ENCODE data around the gene CEP128.

Gene CEP128

DNA sequence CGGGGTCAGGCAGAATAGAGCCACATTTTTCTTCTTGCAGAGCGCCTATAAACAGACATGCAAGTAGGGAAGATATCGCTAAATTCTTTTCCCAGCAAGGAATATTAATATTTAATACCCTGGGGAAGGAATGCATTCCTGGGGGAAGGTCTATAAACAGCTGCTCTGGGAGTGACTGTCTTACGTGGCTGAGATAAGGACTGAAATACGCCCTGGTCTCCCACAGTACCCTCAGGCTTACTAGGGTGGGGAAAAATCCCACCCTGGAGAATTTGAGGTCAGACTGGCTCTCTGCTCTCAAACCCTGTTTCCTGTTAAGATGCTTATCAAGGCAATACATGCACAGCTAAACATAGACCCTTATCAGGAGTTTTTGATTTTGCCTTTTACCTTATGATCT lies 262.3 kb downstream of the CEP128 start:
- POLR2A ChIA-PET, result no interaction called here
- H3K4me1 ChIP-seq (ENCODE audit: control insufficient read depth, insufficient read depth, low read length), result no peaks in the 10 kb centered on the region
- CTCF ChIA-PET, result no interaction called here
- no peak overlapping the region for H3K27ac ChIP-seq (ENCODE audit: extremely low read depth, low read depth, low read length)
- TF ChIP-seq GLIS2 (tag by site-specific recombination; IDR thresholded peaks at IDR 0.05) (no peak), ZEB2 (tag by site-specific recombination; IDR thresholded peaks at IDR 0.05) (no peak)
- TF ChIP-seq, protein P1, sequence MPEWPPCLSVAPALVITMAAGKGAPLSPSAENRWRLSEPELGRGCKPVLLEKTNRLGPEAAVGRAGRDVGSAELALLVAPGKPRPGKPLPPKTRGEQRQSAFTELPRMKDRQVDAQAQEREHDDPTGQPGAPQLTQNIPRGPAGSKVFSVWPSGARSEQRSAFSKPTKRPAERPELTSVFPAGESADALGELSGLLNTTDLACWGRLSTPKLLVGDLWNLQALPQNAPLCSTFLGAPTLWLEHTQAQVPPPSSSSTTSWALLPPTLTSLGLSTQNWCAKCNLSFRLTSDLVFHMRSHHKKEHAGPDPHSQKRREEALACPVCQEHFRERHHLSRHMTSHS (tag by site-specific recombination; IDR thresholded peaks at IDR 0.05), result no peak
- H3K36me3 ChIP-seq (ENCODE audit: control insufficient read depth in 2 of 2, insufficient read depth in 1 of 2, low read length in 2 of 2), result no peaks in the 10 kb centered on the region; a peak in 1 of 3 replicates
- no peaks in the 10 kb centered on the region for H3K9me3 ChIP-seq (ENCODE audit: control insufficient read depth, insufficient read depth, low read depth, low read length)
- H3K4me3 ChIP-seq (ENCODE audit: low read depth, low read length), result no peak overlapping the region

DNA sequence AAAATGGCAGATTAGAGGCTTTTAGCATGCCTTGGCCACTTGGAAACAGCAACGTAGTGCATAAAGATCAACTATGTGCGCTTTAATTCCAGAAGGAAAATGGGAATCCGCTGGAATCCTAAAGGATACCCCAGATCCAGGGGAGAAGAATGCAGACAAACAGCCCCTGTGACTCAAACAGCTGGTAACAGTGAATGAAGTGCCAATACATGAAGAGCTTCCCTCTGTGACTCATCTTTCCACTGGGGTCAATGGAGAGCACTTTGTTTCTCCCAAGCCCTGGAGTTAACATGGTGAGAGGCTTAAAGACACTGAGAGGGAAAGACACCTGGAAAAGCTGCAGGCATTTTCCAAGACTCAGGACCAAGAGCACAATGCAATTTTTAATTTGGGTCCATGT lies 263.1 kb downstream of the CEP128 start:
- CTCF ChIA-PET, result interaction anchor here (0.6 to 0.7 kb wide), 2 partner anchors 37 to 158 kb away, joined by 3 to 5 read pairs; no protein-coding TSS in a partner anchor
- POLR2A ChIA-PET, result no interaction called here
- TF ChIP-seq, protein P2, sequence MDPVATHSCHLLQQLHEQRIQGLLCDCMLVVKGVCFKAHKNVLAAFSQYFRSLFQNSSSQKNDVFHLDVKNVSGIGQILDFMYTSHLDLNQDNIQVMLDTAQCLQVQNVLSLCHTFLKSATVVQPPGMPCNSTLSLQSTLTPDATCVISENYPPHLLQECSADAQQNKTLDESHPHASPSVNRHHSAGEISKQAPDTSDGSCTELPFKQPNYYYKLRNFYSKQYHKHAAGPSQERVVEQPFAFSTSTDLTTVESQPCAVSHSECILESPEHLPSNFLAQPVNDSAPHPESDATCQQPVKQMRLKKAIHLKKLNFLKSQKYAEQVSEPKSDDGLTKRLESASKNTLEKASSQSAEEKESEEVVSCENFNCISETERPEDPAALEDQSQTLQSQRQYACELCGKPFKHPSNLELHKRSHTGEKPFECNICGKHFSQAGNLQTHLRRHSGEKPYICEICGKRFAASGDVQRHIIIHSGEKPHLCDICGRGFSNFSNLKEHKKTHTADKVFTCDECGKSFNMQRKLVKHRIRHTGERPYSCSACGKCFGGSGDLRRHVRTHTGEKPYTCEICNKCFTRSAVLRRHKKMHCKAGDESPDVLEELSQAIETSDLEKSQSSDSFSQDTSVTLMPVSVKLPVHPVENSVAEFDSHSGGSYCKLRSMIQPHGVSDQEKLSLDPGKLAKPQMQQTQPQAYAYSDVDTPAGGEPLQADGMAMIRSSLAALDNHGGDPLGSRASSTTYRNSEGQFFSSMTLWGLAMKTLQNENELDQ (tag by site-specific recombination; IDR thresholded peaks at IDR 0.05; ENCODE audit: low read depth), result no peak
- TF ChIP-seq ZNF132 (tag by site-specific recombination; IDR thresholded peaks at IDR 0.05; ENCODE audit: borderline replicate concordance) (no peak), IKZF3 (tag by site-specific recombination; IDR thresholded peaks at IDR 0.05) (no peak), ZNF571 (tag by site-specific recombination; IDR thresholded peaks at IDR 0.05) (no peak), ZNF175 (tag by site-specific recombination; IDR thresholded peaks at IDR 0.05) (no peak), RBAK (tag by site-specific recombination; IDR thresholded peaks at IDR 0.05) (no peak), ZNF2 (tag by site-specific recombination; IDR thresholded peaks at IDR 0.05) (no peak), ZBTB48 (tag by site-specific recombination; IDR thresholded peaks at IDR 0.05) (no peak), ZXDB (tag by site-specific recombination; IDR thresholded peaks at IDR 0.05) (no peak), ZNF660 (tag by site-specific recombination; IDR thresholded peaks at IDR 0.05) (no peak), PRDM1 (tag by site-specific recombination; IDR thresholded peaks at IDR 0.05) (no peak)
- TF ChIP-seq, protein P3, sequence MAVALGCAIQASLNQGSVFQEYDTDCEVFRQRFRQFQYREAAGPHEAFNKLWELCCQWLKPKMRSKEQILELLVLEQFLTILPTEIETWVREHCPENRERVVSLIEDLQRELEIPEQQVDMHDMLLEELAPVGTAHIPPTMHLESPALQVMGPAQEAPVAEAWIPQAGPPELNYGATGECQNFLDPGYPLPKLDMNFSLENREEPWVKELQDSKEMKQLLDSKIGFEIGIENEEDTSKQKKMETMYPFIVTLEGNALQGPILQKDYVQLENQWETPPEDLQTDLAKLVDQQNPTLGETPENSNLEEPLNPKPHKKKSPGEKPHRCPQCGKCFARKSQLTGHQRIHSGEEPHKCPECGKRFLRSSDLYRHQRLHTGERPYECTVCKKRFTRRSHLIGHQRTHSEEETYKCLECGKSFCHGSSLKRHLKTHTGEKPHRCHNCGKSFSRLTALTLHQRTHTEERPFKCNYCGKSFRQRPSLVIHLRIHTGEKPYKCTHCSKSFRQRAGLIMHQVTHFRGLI (tag by site-specific recombination; IDR thresholded peaks at IDR 0.05), result no peak
- TF ChIP-seq, protein P4, sequence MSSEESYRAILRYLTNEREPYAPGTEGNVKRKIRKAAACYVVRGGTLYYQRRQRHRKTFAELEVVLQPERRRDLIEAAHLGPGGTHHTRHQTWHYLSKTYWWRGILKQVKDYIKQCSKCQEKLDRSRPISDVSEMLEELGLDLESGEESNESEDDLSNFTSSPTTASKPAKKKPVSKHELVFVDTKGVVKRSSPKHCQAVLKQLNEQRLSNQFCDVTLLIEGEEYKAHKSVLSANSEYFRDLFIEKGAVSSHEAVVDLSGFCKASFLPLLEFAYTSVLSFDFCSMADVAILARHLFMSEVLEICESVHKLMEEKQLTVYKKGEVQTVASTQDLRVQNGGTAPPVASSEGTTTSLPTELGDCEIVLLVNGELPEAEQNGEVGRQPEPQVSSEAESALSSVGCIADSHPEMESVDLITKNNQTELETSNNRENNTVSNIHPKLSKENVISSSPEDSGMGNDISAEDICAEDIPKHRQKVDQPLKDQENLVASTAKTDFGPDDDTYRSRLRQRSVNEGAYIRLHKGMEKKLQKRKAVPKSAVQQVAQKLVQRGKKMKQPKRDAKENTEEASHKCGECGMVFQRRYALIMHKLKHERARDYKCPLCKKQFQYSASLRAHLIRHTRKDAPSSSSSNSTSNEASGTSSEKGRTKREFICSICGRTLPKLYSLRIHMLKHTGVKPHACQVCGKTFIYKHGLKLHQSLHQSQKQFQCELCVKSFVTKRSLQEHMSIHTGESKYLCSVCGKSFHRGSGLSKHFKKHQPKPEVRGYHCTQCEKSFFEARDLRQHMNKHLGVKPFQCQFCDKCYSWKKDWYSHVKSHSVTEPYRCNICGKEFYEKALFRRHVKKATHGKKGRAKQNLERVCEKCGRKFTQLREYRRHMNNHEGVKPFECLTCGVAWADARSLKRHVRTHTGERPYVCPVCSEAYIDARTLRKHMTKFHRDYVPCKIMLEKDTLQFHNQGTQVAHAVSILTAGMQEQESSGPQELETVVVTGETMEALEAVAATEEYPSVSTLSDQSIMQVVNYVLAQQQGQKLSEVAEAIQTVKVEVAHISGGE (tag by site-specific recombination; conservative IDR thresholded peaks at IDR 0.05; ENCODE audit: low read depth), result no peak
- TF ChIP-seq, protein P5, sequence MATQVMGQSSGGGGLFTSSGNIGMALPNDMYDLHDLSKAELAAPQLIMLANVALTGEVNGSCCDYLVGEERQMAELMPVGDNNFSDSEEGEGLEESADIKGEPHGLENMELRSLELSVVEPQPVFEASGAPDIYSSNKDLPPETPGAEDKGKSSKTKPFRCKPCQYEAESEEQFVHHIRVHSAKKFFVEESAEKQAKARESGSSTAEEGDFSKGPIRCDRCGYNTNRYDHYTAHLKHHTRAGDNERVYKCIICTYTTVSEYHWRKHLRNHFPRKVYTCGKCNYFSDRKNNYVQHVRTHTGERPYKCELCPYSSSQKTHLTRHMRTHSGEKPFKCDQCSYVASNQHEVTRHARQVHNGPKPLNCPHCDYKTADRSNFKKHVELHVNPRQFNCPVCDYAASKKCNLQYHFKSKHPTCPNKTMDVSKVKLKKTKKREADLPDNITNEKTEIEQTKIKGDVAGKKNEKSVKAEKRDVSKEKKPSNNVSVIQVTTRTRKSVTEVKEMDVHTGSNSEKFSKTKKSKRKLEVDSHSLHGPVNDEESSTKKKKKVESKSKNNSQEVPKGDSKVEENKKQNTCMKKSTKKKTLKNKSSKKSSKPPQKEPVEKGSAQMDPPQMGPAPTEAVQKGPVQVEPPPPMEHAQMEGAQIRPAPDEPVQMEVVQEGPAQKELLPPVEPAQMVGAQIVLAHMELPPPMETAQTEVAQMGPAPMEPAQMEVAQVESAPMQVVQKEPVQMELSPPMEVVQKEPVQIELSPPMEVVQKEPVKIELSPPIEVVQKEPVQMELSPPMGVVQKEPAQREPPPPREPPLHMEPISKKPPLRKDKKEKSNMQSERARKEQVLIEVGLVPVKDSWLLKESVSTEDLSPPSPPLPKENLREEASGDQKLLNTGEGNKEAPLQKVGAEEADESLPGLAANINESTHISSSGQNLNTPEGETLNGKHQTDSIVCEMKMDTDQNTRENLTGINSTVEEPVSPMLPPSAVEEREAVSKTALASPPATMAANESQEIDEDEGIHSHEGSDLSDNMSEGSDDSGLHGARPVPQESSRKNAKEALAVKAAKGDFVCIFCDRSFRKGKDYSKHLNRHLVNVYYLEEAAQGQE (tag by site-specific recombination; IDR thresholded peaks at IDR 0.05), result no peak
- TF ChIP-seq, protein P6, sequence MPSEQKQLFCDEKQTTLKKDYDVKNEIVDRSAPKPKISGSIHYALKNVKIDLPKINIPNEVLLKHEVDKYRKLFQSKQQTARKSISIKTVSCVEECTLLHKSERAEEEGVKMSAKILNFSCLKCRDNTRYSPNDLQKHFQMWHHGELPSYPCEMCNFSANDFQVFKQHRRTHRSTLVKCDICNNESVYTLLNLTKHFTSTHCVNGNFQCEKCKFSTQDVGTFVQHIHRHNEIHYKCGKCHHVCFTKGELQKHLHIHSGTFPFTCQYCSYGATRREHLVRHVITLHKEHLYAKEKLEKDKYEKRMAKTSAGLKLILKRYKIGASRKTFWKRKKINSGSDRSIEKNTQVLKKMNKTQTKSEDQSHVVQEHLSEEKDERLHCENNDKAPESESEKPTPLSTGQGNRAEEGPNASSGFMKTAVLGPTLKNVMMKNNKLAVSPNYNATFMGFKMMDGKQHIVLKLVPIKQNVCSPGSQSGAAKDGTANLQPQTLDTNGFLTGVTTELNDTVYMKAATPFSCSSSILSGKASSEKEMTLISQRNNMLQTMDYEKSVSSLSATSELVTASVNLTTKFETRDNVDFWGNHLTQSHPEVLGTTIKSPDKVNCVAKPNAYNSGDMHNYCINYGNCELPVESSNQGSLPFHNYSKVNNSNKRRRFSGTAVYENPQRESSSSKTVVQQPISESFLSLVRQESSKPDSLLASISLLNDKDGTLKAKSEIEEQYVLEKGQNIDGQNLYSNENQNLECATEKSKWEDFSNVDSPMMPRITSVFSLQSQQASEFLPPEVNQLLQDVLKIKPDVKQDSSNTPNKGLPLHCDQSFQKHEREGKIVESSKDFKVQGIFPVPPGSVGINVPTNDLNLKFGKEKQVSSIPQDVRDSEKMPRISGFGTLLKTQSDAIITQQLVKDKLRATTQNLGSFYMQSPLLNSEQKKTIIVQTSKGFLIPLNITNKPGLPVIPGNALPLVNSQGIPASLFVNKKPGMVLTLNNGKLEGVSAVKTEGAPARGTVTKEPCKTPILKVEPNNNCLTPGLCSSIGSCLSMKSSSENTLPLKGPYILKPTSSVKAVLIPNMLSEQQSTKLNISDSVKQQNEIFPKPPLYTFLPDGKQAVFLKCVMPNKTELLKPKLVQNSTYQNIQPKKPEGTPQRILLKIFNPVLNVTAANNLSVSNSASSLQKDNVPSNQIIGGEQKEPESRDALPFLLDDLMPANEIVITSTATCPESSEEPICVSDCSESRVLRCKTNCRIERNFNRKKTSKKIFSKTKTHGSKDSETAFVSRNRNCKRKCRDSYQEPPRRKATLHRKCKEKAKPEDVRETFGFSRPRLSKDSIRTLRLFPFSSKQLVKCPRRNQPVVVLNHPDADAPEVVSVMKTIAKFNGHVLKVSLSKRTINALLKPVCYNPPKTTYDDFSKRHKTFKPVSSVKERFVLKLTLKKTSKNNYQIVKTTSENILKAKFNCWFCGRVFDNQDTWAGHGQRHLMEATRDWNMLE (tag by site-specific recombination; conservative IDR thresholded peaks at IDR 0.05; ENCODE audit: low read depth), result no peak

More for the DNA sequence above, 263.1 kb downstream of the CEP128 start:
- no peak overlapping the region for H3K4me3 ChIP-seq (ENCODE audit: low read depth, low read length)
- no peaks in the 10 kb centered on the region for H3K4me1 ChIP-seq (ENCODE audit: control insufficient read depth, insufficient read depth, low read length)
- H3K36me3 ChIP-seq (ENCODE audit: control insufficient read depth in 2 of 2, insufficient read depth in 1 of 2, low read length in 2 of 2), result no peaks in the 10 kb centered on the region; a peak in 1 of 3 replicates
- no peaks in the 10 kb centered on the region for H3K9me3 ChIP-seq (ENCODE audit: control insufficient read depth, insufficient read depth, low read depth, low read length)
- H3K27ac ChIP-seq (ENCODE audit: extremely low read depth, low read depth, low read length), result no peak overlapping the region

All from HEK293 (cell line).